AG08395 (cell line): ENCODE results near the gene PFKL.

Source experiments
- DNase-seq: peaks from one replicate; pipeline ENCODE4 v3.0.0; 2012; ENCODE audit warnings: mixed read lengths, low spot score

The PFKL gene

GRCh38 chr21:44299458-44300261 is at the start of gene PFKL:
TSS of gene PFKL (plus strand) at chr21:44300053. CDS start at chr21:44300106, 53 bp downstream.
- peak; percentile 91 for DNase-seq

GRCh38 chr21:44253832-44254710 is 45.8 kb upstream of the PFKL start:
- no peak for DNase-seq

- DNase-seq, result peak; percentile 38
These were observed 44.3 kb upstream of the PFKL start for GRCh38 chr21:44255511-44255981.

GRCh38 chr21:44258056-44258725 is 41.7 kb upstream of the PFKL start:
- DNase-seq, result no peak

GRCh38 chr21:44259082-44259705 is 40.7 kb upstream of the PFKL start:
- no peak for DNase-seq

- no peak for DNase-seq
These were observed 39.8 kb upstream of the PFKL start for GRCh38 chr21:44260066-44260465.

- DNase-seq, result no peak
These were observed 38.8 kb upstream of the PFKL start for GRCh38 chr21:44260791-44261631.

- DNase-seq, result no peak
These were observed 38.1 kb upstream of the PFKL start, which contains the start of gene DNMT3L for GRCh38 chr21:44261675-44262295. TSS of gene DNMT3L (minus strand) at chr21:44261897. CDS start at chr21:44261259, 638 bp downstream.

- DNase-seq, result no peak
These were observed 37.4 kb upstream of the PFKL start for GRCh38 chr21:44262338-44263056.

- no peak for DNase-seq
These were observed 36.6 kb upstream of the PFKL start for GRCh38 chr21:44263221-44263760.

GRCh38 chr21:44263768-44264167 is 36.1 kb upstream of the PFKL start:
- DNase-seq, result no peak

- no peak for DNase-seq
These were observed 34.1 kb upstream of the PFKL start for GRCh38 chr21:44265734-44266270.

GRCh38 chr21:44267655-44268142 is 32.2 kb upstream of the PFKL start:
- peak; percentile 29 for DNase-seq

GRCh38 chr21:44269090-44269489 is 30.8 kb upstream of the PFKL start:
- no peak for DNase-seq

GRCh38 chr21:44271558-44272283 is 28.1 kb upstream of the PFKL start:
- DNase-seq, result no peak

- no peak for DNase-seq
These were observed 27.5 kb upstream of the PFKL start for GRCh38 chr21:44272284-44272858.

- DNase-seq, result no peak
These were observed 26.8 kb upstream of the PFKL start for GRCh38 chr21:44273046-44273445.

GRCh38 chr21:44275041-44275440 is 24.8 kb upstream of the PFKL start:
- no peak for DNase-seq
